ENCODE results near the gene FANCE. TPM values are rescaled to one million over a fixed set of nuclear protein-coding genes. Genes with fewer than 3 reads are reported as not detected.
"Not testable (repeated sequence)": the region's sequence is repeated elsewhere in the genome, so short reads cannot be mapped to it uniquely, and the experiment has no call there.

The FANCE gene
- total RNA-seq, 1 donor from 2014 or later, result 11.6 TPM

DNA sequence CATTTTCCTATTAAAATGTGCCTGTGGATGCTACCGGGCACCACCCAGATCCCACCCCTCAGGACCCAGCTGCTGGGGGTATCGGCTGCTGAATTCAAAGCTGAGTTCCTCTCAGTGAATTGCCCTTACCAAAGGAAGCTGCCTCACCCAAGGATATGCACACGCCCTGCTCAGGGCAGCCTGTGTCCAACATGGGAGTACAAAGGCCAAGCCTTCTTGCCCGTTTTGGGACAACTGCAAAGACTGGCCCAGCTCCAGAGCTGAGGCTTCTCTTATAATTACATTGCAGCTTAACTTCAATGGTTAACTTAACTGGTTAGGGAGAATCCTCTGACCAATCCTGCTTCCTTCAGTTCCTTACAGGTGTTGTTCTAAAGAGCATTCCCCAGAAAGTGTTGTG, 19.8 kb upstream of the FANCE start:
- Mint-ChIP-seq H3K4me3 (no peak overlapping the region), H3K36me3 (peaks cover 7% of the 10 kb centered on the region), H3K9me3 (no peaks in the 10 kb centered on the region), H3K27ac (no peak overlapping the region), H3K27me3 (no peaks in the 10 kb centered on the region), H3K4me1 (ENCODE audit: unreplicated experiment) (no peaks in the 10 kb centered on the region)
- no peak for DNase-seq (ENCODE audit: extremely low spot score, unreplicated experiment)
- TF ChIP-seq, protein P1, sequence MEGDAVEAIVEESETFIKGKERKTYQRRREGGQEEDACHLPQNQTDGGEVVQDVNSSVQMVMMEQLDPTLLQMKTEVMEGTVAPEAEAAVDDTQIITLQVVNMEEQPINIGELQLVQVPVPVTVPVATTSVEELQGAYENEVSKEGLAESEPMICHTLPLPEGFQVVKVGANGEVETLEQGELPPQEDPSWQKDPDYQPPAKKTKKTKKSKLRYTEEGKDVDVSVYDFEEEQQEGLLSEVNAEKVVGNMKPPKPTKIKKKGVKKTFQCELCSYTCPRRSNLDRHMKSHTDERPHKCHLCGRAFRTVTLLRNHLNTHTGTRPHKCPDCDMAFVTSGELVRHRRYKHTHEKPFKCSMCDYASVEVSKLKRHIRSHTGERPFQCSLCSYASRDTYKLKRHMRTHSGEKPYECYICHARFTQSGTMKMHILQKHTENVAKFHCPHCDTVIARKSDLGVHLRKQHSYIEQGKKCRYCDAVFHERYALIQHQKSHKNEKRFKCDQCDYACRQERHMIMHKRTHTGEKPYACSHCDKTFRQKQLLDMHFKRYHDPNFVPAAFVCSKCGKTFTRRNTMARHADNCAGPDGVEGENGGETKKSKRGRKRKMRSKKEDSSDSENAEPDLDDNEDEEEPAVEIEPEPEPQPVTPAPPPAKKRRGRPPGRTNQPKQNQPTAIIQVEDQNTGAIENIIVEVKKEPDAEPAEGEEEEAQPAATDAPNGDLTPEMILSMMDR (conservative IDR thresholded peaks at IDR 0.05), result no peak

GRCh38 chr6:35432702-35433101, 19.4 kb upstream of the FANCE start:
- H3K4me3 Mint-ChIP-seq; H3K27ac Mint-ChIP-seq; H3K9me3 Mint-ChIP-seq; DNase-seq (ENCODE audit: extremely low spot score, unreplicated experiment); H3K36me3 Mint-ChIP-seq; H3K27me3 Mint-ChIP-seq; H3K4me1 Mint-ChIP-seq (ENCODE audit: unreplicated experiment): not testable (repeated sequence)

DNA sequence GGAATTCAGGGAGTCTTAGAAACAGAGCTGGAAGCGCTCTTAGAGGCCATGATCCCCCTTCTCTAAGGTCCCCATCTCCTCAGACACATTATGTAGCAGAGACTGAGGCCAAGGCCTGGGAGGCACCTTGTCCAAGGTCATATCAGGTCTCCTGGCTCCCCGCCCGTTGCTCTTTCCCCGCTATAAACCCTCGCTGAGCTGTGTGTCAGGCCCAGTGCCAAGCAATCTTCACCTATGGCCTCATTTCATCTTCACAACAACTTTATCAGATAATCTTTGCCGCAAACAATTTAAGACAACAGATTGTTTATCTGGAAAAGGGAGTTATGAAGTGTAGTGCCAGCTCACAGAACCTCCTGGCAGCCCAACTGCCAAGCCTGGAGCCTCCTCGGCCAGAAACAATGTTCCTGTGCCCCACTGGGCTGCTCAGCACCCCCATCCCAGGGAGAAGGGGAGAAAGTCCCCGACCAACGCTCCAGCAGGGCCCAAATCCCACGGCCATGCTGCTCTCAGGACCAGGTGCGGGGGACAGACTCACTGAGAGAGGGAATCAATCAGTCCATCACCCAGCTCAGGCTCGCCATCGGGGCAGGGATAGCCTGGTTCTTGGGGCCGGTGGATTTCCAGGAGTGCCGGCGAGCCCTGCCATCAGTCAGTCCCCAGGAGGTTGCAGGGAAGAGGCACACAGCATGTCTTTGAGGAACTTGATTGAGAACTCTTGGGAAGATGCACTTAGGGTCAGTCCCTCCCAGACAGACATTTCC, 16.9 kb upstream of the FANCE start:
- TF ChIP-seq, protein P1 (conservative IDR thresholded peaks at IDR 0.05), result no peak
- Mint-ChIP-seq H3K4me3 (no peak overlapping the region), H3K36me3 (no peaks in the 10 kb centered on the region), H3K4me1 (ENCODE audit: unreplicated experiment) (no peaks in the 10 kb centered on the region), H3K9me3 (no peaks in the 10 kb centered on the region), H3K27me3 (no peaks in the 10 kb centered on the region), H3K27ac (no peak overlapping the region)
- DNase-seq (ENCODE audit: extremely low spot score, unreplicated experiment), result no peak

DNA sequence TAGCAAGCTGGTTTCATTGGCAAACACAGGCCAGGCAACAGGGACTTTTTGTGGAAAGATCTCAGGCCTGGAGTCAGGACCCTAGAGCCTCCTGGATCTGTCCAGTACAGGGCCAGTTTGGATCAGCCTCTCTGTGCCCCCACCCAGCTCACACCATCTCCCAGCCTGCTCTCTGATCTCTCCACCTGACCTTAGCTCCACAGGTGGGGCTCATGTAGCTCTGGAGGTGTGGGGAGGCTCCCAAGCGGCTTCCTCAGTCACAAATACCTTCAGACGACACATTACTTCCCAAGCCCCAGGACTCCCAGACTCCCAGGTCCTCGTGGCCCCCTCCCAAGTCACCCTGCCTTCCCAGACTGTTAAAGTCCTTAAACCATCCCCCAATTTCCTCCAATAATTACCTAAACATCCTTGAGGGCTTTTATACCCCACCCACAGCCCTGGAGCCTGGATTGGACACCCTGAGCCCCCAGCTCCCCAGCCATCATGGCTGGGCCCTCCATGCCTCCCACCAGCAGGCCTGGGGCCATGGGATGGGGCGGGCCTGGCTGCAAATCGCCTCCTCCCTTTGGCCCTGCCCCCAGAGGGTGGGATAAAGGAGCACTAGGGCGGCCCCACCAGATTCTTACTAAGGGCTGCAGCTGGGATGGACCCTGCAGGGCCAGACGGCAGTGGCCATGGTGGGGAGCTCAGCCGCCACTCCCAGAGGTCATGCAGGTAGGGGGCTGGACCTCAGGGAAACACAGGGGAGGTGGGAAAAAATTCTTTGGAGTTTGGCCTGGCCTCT, 15.9 kb upstream of the FANCE start:
- Mint-ChIP-seq H3K27me3 (no peaks in the 10 kb centered on the region), H3K4me1 (ENCODE audit: unreplicated experiment) (no peaks in the 10 kb centered on the region), H3K4me3 (no peak overlapping the region), H3K9me3 (no peaks in the 10 kb centered on the region), H3K36me3 (no peaks in the 10 kb centered on the region), H3K27ac (no peak overlapping the region)
- TF ChIP-seq, protein P1 (conservative IDR thresholded peaks at IDR 0.05), result no peak
- DNase-seq (ENCODE audit: extremely low spot score, unreplicated experiment), result no peak

DNA sequence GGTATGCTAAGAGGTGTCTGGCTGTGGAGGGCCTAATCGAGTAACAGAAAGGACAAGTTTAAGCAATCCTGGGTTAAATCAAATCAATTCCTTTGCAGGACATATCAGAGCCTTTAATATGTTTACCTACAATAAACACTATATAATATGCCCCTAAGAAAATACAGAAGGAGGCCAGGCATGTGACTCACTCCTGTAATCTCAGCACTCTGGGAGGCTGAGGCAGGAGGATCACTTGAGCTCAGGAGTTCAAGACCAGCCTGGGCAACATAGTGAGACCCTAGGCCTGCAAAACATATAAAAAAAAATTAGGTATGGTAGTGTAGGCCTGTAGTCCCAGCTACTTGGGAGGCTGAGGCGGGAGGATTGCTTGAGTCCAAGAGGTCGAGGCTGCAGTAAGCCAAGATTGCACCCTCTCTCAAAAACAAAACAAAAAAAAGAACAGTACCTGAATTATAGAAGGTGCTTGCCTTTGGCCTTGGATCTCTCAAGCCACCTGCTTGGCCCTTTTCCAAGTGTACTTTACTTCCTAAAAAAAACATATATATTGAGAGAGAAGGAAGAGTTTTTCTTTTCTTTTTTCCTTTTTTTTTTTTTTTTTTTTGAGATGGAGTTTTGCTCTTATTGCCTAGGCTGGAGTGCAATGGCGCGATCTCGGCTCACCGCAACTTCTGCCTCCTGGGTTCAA, 13.6 kb upstream of the FANCE start:
- H3K9me3 Mint-ChIP-seq; H3K4me3 Mint-ChIP-seq; H3K4me1 Mint-ChIP-seq (ENCODE audit: unreplicated experiment); DNase-seq (ENCODE audit: extremely low spot score, unreplicated experiment); H3K27me3 Mint-ChIP-seq; H3K36me3 Mint-ChIP-seq; H3K27ac Mint-ChIP-seq: not testable (repeated sequence)

DNA sequence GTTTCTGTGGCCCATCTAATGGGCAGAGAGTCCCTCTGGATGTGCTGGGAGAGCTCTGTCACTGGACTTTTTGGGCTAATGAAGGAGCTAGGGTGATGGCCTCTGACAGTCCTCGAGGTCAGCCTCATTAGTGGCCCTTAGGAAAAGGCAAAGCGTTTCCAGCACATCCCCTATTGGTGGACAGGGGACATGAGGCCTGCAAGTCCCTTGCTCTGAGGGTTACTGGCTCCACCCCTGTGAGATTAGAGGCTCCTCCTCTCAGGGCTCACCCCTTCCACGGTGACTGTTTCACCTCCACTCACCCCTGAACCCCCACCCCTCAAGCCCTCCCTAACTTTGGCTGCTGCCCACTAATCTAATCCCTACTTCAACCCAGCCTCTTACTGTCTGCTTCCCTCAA, 12.8 kb upstream of the FANCE start:
- DNase-seq (ENCODE audit: extremely low spot score, unreplicated experiment), result no peak
- no peaks in the 10 kb centered on the region for H3K27me3 Mint-ChIP-seq
- H3K4me3 Mint-ChIP-seq, result no peak overlapping the region
- H3K9me3 Mint-ChIP-seq, result no peaks in the 10 kb centered on the region
- TF ChIP-seq, protein P1 (conservative IDR thresholded peaks at IDR 0.05), result no peak
- H3K36me3 Mint-ChIP-seq, result no peaks in the 10 kb centered on the region
- H3K27ac Mint-ChIP-seq, result no peak overlapping the region
- H3K4me1 Mint-ChIP-seq (ENCODE audit: unreplicated experiment), result no peaks in the 10 kb centered on the region
